ENCODE results near the gene PCSK5.
A peak's percentile ranks its signal among the peaks of the same experiment; 100 is the strongest.
"Not testable (repeated sequence)": the region's sequence is repeated elsewhere in the genome, so short reads cannot be mapped to it uniquely, and the experiment has no call there.

Gene PCSK5

GRCh38 chr9:75960551-75960950 lies 70.1 kb downstream of the PCSK5 start:
- no peak for DNase-seq (ENCODE audit: low read depth, low spot score)
- H3K4me1 ChIP-seq (ENCODE audit: control insufficient read depth, insufficient read depth, low read length), result no peaks in the 10 kb centered on the region; the same call in 1 of the 2 replicates
- WGBS (ENCODE audit: insufficient coverage, insufficient read length), result no CpG with 5 or more reads among the region's 6 CpGs
- H3K27me3 ChIP-seq (ENCODE audit: control insufficient read depth, insufficient read depth, low read length), result no peaks in the 10 kb centered on the region
- H3K36me3 ChIP-seq (ENCODE audit: control insufficient read depth, insufficient read depth, low read length), result no peaks in the 10 kb centered on the region
- no peak overlapping the region for H3K27ac ChIP-seq (ENCODE audit: low read length)
- no peaks in the 10 kb centered on the region for H3K9me3 ChIP-seq (ENCODE audit: control insufficient read depth, insufficient read depth, low read length)
- H3K4me3 ChIP-seq (ENCODE audit: low read length), result no peak overlapping the region

- DNase-seq (ENCODE audit: low read depth, low spot score), result no peak
- Histone ChIP-seq H3K27me3 (ENCODE audit: control insufficient read depth, insufficient read depth, low read length) (no peaks in the 10 kb centered on the region), H3K9me3 (ENCODE audit: control insufficient read depth, insufficient read depth, low read length) (no peaks in the 10 kb centered on the region), H3K4me3 (ENCODE audit: low read length) (no peak overlapping the region), H3K27ac (ENCODE audit: low read length) (no peak overlapping the region), H3K4me1 (ENCODE audit: control insufficient read depth, insufficient read depth, low read length) (no peaks in the 10 kb centered on the region; the same call in 1 of the 2 replicates), H3K36me3 (ENCODE audit: control insufficient read depth, insufficient read depth, low read length) (no peaks in the 10 kb centered on the region)
- WGBS (ENCODE audit: insufficient coverage, insufficient read length), result no CpG with 5 or more reads among the region's 8 CpGs
These were observed 71.7 kb downstream of the PCSK5 start for GRCh38 chr9:75962013-75962661.

- no peak for DNase-seq (ENCODE audit: low read depth, low spot score)
- Histone ChIP-seq H3K4me1 (ENCODE audit: control insufficient read depth, insufficient read depth, low read length) (no peaks in the 10 kb centered on the region; the same call in 1 of the 2 replicates), H3K9me3 (ENCODE audit: control insufficient read depth, insufficient read depth, low read length) (no peaks in the 10 kb centered on the region), H3K27ac (ENCODE audit: low read length) (no peak overlapping the region), H3K4me3 (ENCODE audit: low read length) (no peak overlapping the region), H3K36me3 (ENCODE audit: control insufficient read depth, insufficient read depth, low read length) (no peaks in the 10 kb centered on the region), H3K27me3 (ENCODE audit: control insufficient read depth, insufficient read depth, low read length) (no peaks in the 10 kb centered on the region)
- WGBS (ENCODE audit: insufficient coverage, insufficient read length), result no CpG with 5 or more reads among the region's 4 CpGs
These were observed 72.2 kb downstream of the PCSK5 start for GRCh38 chr9:75962662-75963036.

GRCh38 chr9:75963321-75963720 lies 72.8 kb downstream of the PCSK5 start:
- DNase-seq (ENCODE audit: low read depth, low spot score); H3K4me3 ChIP-seq (ENCODE audit: low read length); H3K27me3 ChIP-seq (ENCODE audit: control insufficient read depth, insufficient read depth, low read length); H3K4me1 ChIP-seq (ENCODE audit: control insufficient read depth, insufficient read depth, low read length); H3K9me3 ChIP-seq (ENCODE audit: control insufficient read depth, insufficient read depth, low read length); H3K36me3 ChIP-seq (ENCODE audit: control insufficient read depth, insufficient read depth, low read length); H3K27ac ChIP-seq (ENCODE audit: low read length): not testable (repeated sequence)
- no CpG with 5 or more reads among the region's 9 CpGs for WGBS (ENCODE audit: insufficient coverage, insufficient read length)

GRCh38 chr9:75964427-75964826 lies 74.0 kb downstream of the PCSK5 start:
- Histone ChIP-seq H3K4me3 (ENCODE audit: low read length) (no peak overlapping the region), H3K4me1 (ENCODE audit: control insufficient read depth, insufficient read depth, low read length) (no peaks in the 10 kb centered on the region), H3K27ac (ENCODE audit: low read length) (no peak overlapping the region), H3K9me3 (ENCODE audit: control insufficient read depth, insufficient read depth, low read length) (no peaks in the 10 kb centered on the region), H3K36me3 (ENCODE audit: control insufficient read depth, insufficient read depth, low read length) (no peaks in the 10 kb centered on the region), H3K27me3 (ENCODE audit: control insufficient read depth, insufficient read depth, low read length) (no peaks in the 10 kb centered on the region)
- no peak for DNase-seq (ENCODE audit: low read depth, low spot score)
- WGBS (ENCODE audit: insufficient coverage, insufficient read length), result no CpG with 5 or more reads among the region's 4 CpGs

GRCh38 chr9:75965231-75965630 lies 74.8 kb downstream of the PCSK5 start:
- no CpG with 5 or more reads among the region's 4 CpGs for WGBS (ENCODE audit: insufficient coverage, insufficient read length)
- Histone ChIP-seq H3K27me3 (ENCODE audit: control insufficient read depth, insufficient read depth, low read length) (no peaks in the 10 kb centered on the region), H3K36me3 (ENCODE audit: control insufficient read depth, insufficient read depth, low read length) (no peaks in the 10 kb centered on the region), H3K27ac (ENCODE audit: low read length) (no peak overlapping the region), H3K9me3 (ENCODE audit: control insufficient read depth, insufficient read depth, low read length) (no peaks in the 10 kb centered on the region), H3K4me1 (ENCODE audit: control insufficient read depth, insufficient read depth, low read length) (no peaks in the 10 kb centered on the region), H3K4me3 (ENCODE audit: low read length) (no peak overlapping the region)
- DNase-seq (ENCODE audit: low read depth, low spot score), result no peak

GRCh38 chr9:75967556-75967955 lies 77.1 kb downstream of the PCSK5 start:
- Histone ChIP-seq H3K27me3 (ENCODE audit: control insufficient read depth, insufficient read depth, low read length) (no peaks in the 10 kb centered on the region), H3K36me3 (ENCODE audit: control insufficient read depth, insufficient read depth, low read length) (no peaks in the 10 kb centered on the region), H3K9me3 (ENCODE audit: control insufficient read depth, insufficient read depth, low read length) (no peaks in the 10 kb centered on the region), H3K4me1 (ENCODE audit: control insufficient read depth, insufficient read depth, low read length) (no peaks in the 10 kb centered on the region), H3K27ac (ENCODE audit: low read length) (no peak overlapping the region), H3K4me3 (ENCODE audit: low read length) (no peak overlapping the region)
- no CpG with 5 or more reads among the region's 7 CpGs for WGBS (ENCODE audit: insufficient coverage, insufficient read length)
- DNase-seq (ENCODE audit: low read depth, low spot score), result no peak

GRCh38 chr9:75974016-75974766 lies 83.7 kb downstream of the PCSK5 start:
- H3K27me3 ChIP-seq (ENCODE audit: control insufficient read depth, insufficient read depth, low read length), result no peaks in the 10 kb centered on the region
- no peak overlapping the region for H3K4me3 ChIP-seq (ENCODE audit: low read length)
- no CpG with 5 or more reads among the region's 16 CpGs for whole genome bisulfite sequencing (ENCODE audit: insufficient coverage, insufficient read length)
- no peaks in the 10 kb centered on the region for H3K36me3 ChIP-seq (ENCODE audit: control insufficient read depth, insufficient read depth, low read length)
- H3K4me1 ChIP-seq (ENCODE audit: control insufficient read depth, insufficient read depth, low read length), result peaks cover 4% of the 10 kb centered on the region; the same call in 1 of the 2 replicates
- no peaks in the 10 kb centered on the region for H3K9me3 ChIP-seq (ENCODE audit: control insufficient read depth, insufficient read depth, low read length)
- H3K27ac ChIP-seq (ENCODE audit: low read length), result no peak overlapping the region
- no peak for DNase-seq (ENCODE audit: low read depth, low spot score)

- Histone ChIP-seq H3K4me3 (ENCODE audit: low read length) (no peak overlapping the region), H3K4me1 (ENCODE audit: control insufficient read depth, insufficient read depth, low read length) (peaks cover 4% of the 10 kb centered on the region; the same call in 1 of the 2 replicates), H3K9me3 (ENCODE audit: control insufficient read depth, insufficient read depth, low read length) (no peaks in the 10 kb centered on the region), H3K27me3 (ENCODE audit: control insufficient read depth, insufficient read depth, low read length) (no peaks in the 10 kb centered on the region), H3K36me3 (ENCODE audit: control insufficient read depth, insufficient read depth, low read length) (no peaks in the 10 kb centered on the region), H3K27ac (ENCODE audit: low read length) (no peak overlapping the region)
- no peak for DNase-seq (ENCODE audit: low read depth, low spot score)
- no CpG with 5 or more reads among the region's 2 CpGs for WGBS (ENCODE audit: insufficient coverage, insufficient read length)
These were observed 84.6 kb downstream of the PCSK5 start for GRCh38 chr9:75975071-75975470.

- no peak for DNase-seq (ENCODE audit: low read depth, low spot score)
- Histone ChIP-seq H3K27me3 (ENCODE audit: control insufficient read depth, insufficient read depth, low read length) (no peaks in the 10 kb centered on the region), H3K36me3 (ENCODE audit: control insufficient read depth, insufficient read depth, low read length) (no peaks in the 10 kb centered on the region), H3K4me3 (ENCODE audit: low read length) (no peak overlapping the region), H3K4me1 (ENCODE audit: control insufficient read depth, insufficient read depth, low read length) (peaks cover 4% of the 10 kb centered on the region; the same call in 1 of the 2 replicates), H3K27ac (ENCODE audit: low read length) (no peak overlapping the region), H3K9me3 (ENCODE audit: control insufficient read depth, insufficient read depth, low read length) (no peaks in the 10 kb centered on the region)
These were observed 86.1 kb downstream of the PCSK5 start for GRCh38 chr9:75976549-75976948.

- no peaks in the 10 kb centered on the region for H3K9me3 ChIP-seq (ENCODE audit: control insufficient read depth, insufficient read depth, low read length)
- no peaks in the 10 kb centered on the region for H3K36me3 ChIP-seq (ENCODE audit: control insufficient read depth, insufficient read depth, low read length)
- H3K4me3 ChIP-seq (ENCODE audit: low read length), result no peak overlapping the region
- WGBS (ENCODE audit: insufficient coverage, insufficient read length), result no CpG with 5 or more reads among the region's 4 CpGs
- no peak overlapping the region for H3K27ac ChIP-seq (ENCODE audit: low read length)
- H3K4me1 ChIP-seq (ENCODE audit: control insufficient read depth, insufficient read depth, low read length), result peaks cover under 1% of the 10 kb centered on the region; the same call in 1 of the 2 replicates
- DNase-seq (ENCODE audit: low read depth, low spot score), result peak; percentile 25
- H3K27me3 ChIP-seq (ENCODE audit: control insufficient read depth, insufficient read depth, low read length), result no peaks in the 10 kb centered on the region
These were observed 88.9 kb downstream of the PCSK5 start for GRCh38 chr9:75979362-75979761.

Measured in iPS DF 6.9 (cell line).